ENCODE results near the gene ITGA5.

DNA sequence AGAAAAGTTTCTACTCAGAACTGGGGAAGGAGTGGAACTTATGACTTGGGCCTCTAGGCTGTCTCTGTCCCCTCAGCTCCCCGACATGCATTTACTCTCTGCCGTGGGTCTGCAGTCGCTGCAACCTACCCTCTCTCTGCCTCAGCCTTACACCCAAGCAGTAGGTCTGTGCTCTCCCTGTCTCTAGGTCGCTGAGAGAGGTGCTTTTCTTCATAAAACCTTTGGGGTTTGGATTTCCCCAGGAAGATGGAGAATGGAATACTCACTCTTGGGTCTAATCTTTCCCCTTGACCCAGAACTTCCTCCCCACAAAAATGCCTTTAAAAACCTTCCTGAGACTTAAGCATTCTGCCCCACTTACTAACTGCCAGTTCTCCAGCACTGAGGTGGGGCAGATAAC, 67.7 kb downstream of the ITGA5 start:
- TF ChIP-seq POLR2A (IDR thresholded peaks at IDR 0.05), result no peak
- TF ChIP-seq, protein P1, sequence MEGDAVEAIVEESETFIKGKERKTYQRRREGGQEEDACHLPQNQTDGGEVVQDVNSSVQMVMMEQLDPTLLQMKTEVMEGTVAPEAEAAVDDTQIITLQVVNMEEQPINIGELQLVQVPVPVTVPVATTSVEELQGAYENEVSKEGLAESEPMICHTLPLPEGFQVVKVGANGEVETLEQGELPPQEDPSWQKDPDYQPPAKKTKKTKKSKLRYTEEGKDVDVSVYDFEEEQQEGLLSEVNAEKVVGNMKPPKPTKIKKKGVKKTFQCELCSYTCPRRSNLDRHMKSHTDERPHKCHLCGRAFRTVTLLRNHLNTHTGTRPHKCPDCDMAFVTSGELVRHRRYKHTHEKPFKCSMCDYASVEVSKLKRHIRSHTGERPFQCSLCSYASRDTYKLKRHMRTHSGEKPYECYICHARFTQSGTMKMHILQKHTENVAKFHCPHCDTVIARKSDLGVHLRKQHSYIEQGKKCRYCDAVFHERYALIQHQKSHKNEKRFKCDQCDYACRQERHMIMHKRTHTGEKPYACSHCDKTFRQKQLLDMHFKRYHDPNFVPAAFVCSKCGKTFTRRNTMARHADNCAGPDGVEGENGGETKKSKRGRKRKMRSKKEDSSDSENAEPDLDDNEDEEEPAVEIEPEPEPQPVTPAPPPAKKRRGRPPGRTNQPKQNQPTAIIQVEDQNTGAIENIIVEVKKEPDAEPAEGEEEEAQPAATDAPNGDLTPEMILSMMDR (IDR thresholded peaks at IDR 0.05 in 8 of 11, conservative IDR thresholded peaks at IDR 0.05 in 3 of 11), result no peak

Measured in spleen (tissue), 7 donors.